Lung (tissue), 12 donors: ENCODE measurements around the gene LAYN. TPM values are rescaled to one million over a fixed set of nuclear protein-coding genes. Genes with fewer than 3 reads are reported as not detected.
A peak's percentile ranks its signal among the peaks of the same experiment; 100 is the strongest.

ENCODE experiments used
- ATAC-seq: fragments of 200-7000 bp; cut with Tn5 transposase; one replicate; pipeline ENCODE4 v1.9.1; 2020; ENCODE audit warnings: moderate number of reproducible peaks; ENCODE audit not compliant: insufficient read depth, low FRiP score
- DNase-seq, 3 donors: peaks; one replicate each; pipeline ENCODE4 v3.0.0-alpha.2; 2013 to 2017
- H3K27ac ChIP-seq, 2 donors: one replicate each; pipeline ENCODE4 v1.5.1; 2013; ENCODE audit warnings: mild to moderate bottlenecking in 2 of 2, moderate library complexity in 2 of 2, control low read depth in 1 of 2, inconsistent platforms in 1 of 2, low read depth in 1 of 2, low read length in 1 of 2
- H3K27me3 ChIP-seq, 3 donors: one replicate each; pipeline ENCODE4 v1.5.1; 2013; ENCODE audit warnings: low read length in 2 of 3; ENCODE audit not compliant: control insufficient read depth in 3 of 3, insufficient read depth in 3 of 3
- H3K36me3 ChIP-seq, 4 donors: one replicate each; pipeline ENCODE4 v1.5.1; 2013; ENCODE audit warnings: low read length in 4 of 4, mild to moderate bottlenecking in 1 of 4, moderate library complexity in 1 of 4; ENCODE audit not compliant: control insufficient read depth in 4 of 4, insufficient read depth in 4 of 4
- H3K4me1 ChIP-seq, 5 donors: one replicate each; pipeline ENCODE4 v1.5.1; 2013; ENCODE audit warnings: low read length in 5 of 5, mild to moderate bottlenecking in 2 of 5, moderate library complexity in 1 of 5; ENCODE audit not compliant: control insufficient read depth in 5 of 5, insufficient read depth in 5 of 5
- H3K4me3 ChIP-seq: one replicate; pipeline ENCODE4 v1.5.1; 2013; ENCODE audit warnings: mild to moderate bottlenecking, control low read depth, moderate library complexity
- H3K9ac ChIP-seq, 2 donors: one replicate each; pipeline ENCODE4 v1.5.1; 2013; ENCODE audit warnings: low read length in 2 of 2, control low read depth in 1 of 2; ENCODE audit not compliant: insufficient read depth in 1 of 2
- H3K9me3 ChIP-seq, 4 donors: one replicate each; pipeline ENCODE4 v1.5.1; 2013; ENCODE audit warnings: low read length in 3 of 4, mild to moderate bottlenecking in 1 of 4, moderate library complexity in 1 of 4; ENCODE audit not compliant: control insufficient read depth in 4 of 4, insufficient read depth in 3 of 4
- WGBS, 2 donors: extraction: QIAGEN DNeasy Blood & Tissue Kit; methylation state at CpG; one replicate each; pipeline ENCODE4 v1.1.7; 2013; 5-methylcytosine and 5-hydroxymethylcytosine counted together
- polyA plus RNA-seq, 2 donors: library from polyadenylated mRNA; stranded (reverse); fragments of 200-250 nt; gene quantifications; one replicate each; pipeline ENCODE4 v1.2.1, GENCODE V29; 2013
- total RNA-seq, 2 donors: library from RNA; depleted of rRNA in 1 of 2; stranded (reverse); fragments of >200 nt in 1 of 2; gene quantifications; one replicate each; pipeline ENCODE4 v1.2.1, GENCODE V29; 2014 to 2021
- TF ChIP-seq, protein P1 (sequence below): IDR thresholded peaks from 2 replicates; pipeline ENCODE4 v1.5.1; 2012; ENCODE audit warnings: mild to moderate bottlenecking; ENCODE audit errors: control extremely low read depth, extremely low read depth
- donor health status: control.
- donor health status: control.
- donor health status: Bipolar disorder and iron deficiency.
- donor health status: healthy.
- donor health status: DM: yes; HTN: yes; CAD: no.

The LAYN gene
- total and polyA plus RNA-seq, 4 donors = 6.5 to 13.4 (median 11.3) TPM

DNA sequence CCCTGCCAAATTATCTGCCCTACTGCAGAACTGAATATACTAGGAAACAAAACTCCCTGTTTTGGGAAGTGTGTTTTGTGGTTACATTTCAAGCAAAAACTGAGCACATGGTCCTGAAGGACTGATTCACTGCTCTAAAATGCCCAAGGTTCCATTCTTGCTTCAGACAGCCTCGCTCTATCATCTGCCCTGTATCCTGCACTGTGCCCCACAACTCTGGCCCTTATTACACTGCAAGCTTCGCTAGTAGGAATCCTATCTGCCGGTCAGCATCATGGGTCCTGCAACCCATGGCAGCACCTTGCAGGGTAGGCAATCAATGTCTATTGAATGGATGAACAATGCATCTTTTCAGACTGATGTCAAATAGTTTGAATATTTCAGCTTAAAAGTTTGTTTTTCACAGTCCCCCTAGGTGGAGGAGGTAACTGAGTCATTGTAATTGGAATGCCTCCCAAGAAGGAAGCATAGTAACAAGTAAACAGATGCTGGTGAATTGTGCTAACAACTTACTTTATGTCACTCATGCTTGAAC lies 21.3 kb downstream of the LAYN start:
- ATAC-seq = no peak
- peaks cover 0 to 2% (median 0%) of the 10 kb centered on the region in 5 donors for H3K4me1 ChIP-seq
- no peak overlapping the region for H3K4me3 ChIP-seq
- 59 to 76% methylated on average over 3 of the region's 3 CpGs for WGBS, 2 donors
- no peaks in the 10 kb centered on the region for H3K27me3 ChIP-seq
- DNase-seq = no peak
- H3K9ac ChIP-seq = no peak overlapping the region
- H3K9me3 ChIP-seq = no peaks in the 10 kb centered on the region
- TF ChIP-seq, protein P1, sequence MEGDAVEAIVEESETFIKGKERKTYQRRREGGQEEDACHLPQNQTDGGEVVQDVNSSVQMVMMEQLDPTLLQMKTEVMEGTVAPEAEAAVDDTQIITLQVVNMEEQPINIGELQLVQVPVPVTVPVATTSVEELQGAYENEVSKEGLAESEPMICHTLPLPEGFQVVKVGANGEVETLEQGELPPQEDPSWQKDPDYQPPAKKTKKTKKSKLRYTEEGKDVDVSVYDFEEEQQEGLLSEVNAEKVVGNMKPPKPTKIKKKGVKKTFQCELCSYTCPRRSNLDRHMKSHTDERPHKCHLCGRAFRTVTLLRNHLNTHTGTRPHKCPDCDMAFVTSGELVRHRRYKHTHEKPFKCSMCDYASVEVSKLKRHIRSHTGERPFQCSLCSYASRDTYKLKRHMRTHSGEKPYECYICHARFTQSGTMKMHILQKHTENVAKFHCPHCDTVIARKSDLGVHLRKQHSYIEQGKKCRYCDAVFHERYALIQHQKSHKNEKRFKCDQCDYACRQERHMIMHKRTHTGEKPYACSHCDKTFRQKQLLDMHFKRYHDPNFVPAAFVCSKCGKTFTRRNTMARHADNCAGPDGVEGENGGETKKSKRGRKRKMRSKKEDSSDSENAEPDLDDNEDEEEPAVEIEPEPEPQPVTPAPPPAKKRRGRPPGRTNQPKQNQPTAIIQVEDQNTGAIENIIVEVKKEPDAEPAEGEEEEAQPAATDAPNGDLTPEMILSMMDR = no peak
- H3K27ac ChIP-seq = no peak overlapping the region
- H3K36me3 ChIP-seq = peaks cover 0 to 9% (median 0%) of the 10 kb centered on the region in 4 donors

DNA sequence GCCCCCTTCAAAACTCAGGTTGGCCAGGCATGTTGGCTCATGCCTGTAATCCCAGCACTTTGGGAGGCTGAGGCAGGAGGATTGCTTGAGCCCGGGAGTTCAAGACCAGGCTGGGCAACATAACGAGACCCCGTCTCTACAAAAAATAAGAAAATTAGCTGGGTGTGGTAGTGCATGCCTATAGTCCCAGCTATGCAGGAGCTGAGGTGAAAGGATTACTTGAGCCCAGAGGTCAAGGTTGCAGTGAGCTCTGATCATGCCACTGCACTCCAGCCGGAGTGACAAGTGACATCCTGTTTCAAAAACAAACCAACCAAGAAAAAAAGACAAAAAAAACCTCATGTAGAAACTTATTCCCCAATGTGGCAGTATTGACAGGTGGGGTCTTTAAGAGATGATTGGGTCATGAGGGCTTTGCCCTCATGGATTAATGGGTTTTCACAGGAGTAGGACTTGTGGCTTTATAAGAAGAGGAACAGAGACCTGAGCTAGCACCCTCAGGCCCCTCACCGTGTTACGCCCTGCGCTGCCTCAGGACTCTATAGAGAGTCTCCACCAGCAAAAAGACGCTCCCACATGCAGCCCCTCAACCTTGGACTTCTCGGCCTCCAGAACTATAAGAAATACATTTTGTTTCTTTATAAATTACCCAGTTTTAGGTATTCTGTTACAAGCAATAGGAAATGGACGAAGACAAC lies 22.3 kb downstream of the LAYN start:
- no peak for ATAC-seq
- WGBS, 2 donors = 83 to 90% methylated on average over 10 of the region's 10 CpGs
- DNase-seq = no peak
- H3K27me3 ChIP-seq = no peaks in the 10 kb centered on the region
- H3K4me1 ChIP-seq = peaks cover 0 to 2% (median 0%) of the 10 kb centered on the region in 5 donors
- no peak overlapping the region for H3K9ac ChIP-seq
- no peak overlapping the region for H3K27ac ChIP-seq
- TF ChIP-seq, protein P1 = no peak
- no peaks in the 10 kb centered on the region for H3K9me3 ChIP-seq
- H3K36me3 ChIP-seq = peaks cover 0 to 9% (median 0%) of the 10 kb centered on the region in 4 donors
- no peak overlapping the region for H3K4me3 ChIP-seq

DNA sequence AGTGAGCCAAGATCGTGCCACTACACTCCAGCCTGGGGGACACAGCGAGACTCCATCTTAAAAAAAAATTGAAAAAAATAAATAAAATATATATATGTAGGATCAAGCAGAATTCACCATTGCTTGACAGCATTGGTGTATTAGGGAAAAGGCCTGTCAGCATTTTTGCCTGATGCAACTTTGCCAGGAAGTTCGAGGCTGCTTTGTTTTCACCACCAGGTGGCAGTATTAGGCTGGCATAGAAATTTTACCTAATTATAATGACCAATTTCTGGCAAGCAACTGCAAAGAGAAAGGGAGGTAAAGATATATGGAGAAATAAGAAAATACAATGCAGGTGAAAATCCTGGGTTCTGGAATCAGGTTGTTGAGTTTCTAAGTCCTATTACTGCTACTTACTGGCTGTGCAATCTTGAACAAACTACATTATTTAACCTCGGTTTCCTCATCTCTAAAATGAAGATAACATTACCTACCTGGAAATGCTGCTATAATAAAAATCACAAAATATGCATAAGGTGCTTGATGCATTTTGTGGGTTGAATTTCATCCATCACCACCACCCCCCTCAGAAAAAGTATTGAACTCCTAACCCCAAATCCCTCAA lies 24.7 kb downstream of the LAYN start:
- no peak overlapping the region for H3K9ac ChIP-seq
- peaks cover 0 to 4% (median 0%) of the 10 kb centered on the region in 4 donors for H3K36me3 ChIP-seq
- H3K4me1 ChIP-seq = peaks cover 0 to 2% (median 0%) of the 10 kb centered on the region in 5 donors
- H3K9me3 ChIP-seq = no peaks in the 10 kb centered on the region
- WGBS, 2 donors = 70 to 71% methylated on average over 4 of the region's 4 CpGs
- ATAC-seq (no peak), DNase-seq (peak; percentile 81 to 89 (median 89))
- H3K4me3 ChIP-seq = no peak overlapping the region
- H3K27me3 ChIP-seq = no peaks in the 10 kb centered on the region
- no peak overlapping the region for H3K27ac ChIP-seq
- TF ChIP-seq, protein P1 = peak; percentile 88
